Measurements from ENCODE around the gene RTN1.

RTN1 gene

DNA sequence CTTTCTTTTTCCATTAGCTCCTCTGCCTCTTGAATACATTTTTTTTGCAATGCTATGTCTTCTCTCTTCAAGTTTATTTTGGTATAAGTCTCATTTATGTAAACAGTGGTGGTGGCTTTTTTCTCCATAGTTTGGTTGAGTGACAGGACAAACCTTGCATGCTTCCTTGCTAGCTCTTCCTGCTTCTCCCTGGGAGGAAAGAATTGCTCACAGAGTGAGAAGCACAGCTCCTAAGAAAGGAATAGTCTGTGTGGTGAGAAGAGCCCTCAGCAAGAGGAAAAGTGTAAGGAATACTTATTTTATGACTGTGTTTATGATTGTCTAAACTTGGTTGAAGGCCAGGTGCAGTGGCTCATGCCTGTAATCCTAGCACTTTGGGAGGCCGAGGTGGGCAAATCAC is 305.5 kb downstream of the RTN1 start:
- no peak for DNase-seq (ENCODE audit: low read depth in 2 of 2)

- DNase-seq (ENCODE audit: low read depth in 2 of 2): no peak
Measured at GRCh38 chr14:59564366-59564765, 306.2 kb downstream of the RTN1 start.

GRCh38 chr14:59547310-59547709 is 323.3 kb downstream of the RTN1 start:
- DNase-seq (ENCODE audit: low read depth in 2 of 2): no peak

Data from stimulated activated CD8-positive, alpha-beta memory T cell treated with anti-CD3 and anti-CD28 coated beads, Interleukin-7, amount 100 ng/mL, for 4 hours (primary cell).